GM23248 (cell line): ENCODE data around the gene HSPB3.

Source experiments
- EZH2 ChIP-seq: fragments of 200-600 bp; sonication (generic); IDR thresholded peaks from 2 replicates; pipeline ENCODE4 v1.6.1; 2018; ENCODE audit warnings: antibody characterized with exemption, mild to moderate bottlenecking; ENCODE audit not compliant: insufficient read depth, poor library complexity, severe bottlenecking
- EZH2phosphoT487 ChIP-seq: fragments of 200-600 bp; sonication (generic); IDR thresholded peaks from 2 replicates; pipeline ENCODE4 v1.6.1; 2018; ENCODE audit warnings: antibody characterized with exemption, moderate library complexity, mild to moderate bottlenecking, low read depth; ENCODE audit not compliant: insufficient read depth

DNA sequence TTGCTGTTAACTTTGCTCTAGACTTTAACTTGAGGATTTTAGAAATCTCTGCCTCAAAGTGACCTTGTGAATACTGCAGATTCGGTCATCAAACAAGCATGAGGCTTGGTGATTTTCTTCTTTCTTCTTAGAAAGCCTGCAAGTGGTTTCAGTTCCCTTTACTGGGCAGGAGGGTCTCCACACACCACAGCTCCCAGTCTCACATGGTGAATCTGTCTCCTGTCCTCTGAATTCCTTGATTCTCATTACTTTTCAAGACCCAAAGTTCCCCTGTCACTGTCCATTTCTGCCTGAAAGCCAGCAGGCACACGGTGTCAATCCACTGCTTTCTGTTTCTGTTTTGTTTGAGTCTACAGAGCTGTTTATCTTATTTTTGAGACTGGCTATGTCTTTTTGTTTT, 14.1 kb downstream of the HSPB3 start:
- TF ChIP-seq EZH2phosphoT487 (no peak), EZH2 (no peak)
